Measurements from ENCODE around the gene CD8B2. TPM values are rescaled to one million over a fixed set of nuclear protein-coding genes. Genes with fewer than 3 reads are reported as not detected.
"Not testable (repeated sequence)": the region's sequence is repeated elsewhere in the genome, so short reads cannot be mapped to it uniquely, and the experiment has no call there.

CD8B2 gene
- polyA plus RNA-seq, 4 donors = 0.13 to 0.24 (median 0.21) TPM

- DNase-seq (ENCODE audit: low read depth in 4 of 4, low spot score in 2 of 4) = not testable (repeated sequence)
Measured at GRCh38 chr2:106511476-106511901, 24.3 kb downstream of the CD8B2 start.

GRCh38 chr2:106511934-106512333 lies 24.8 kb downstream of the CD8B2 start:
- DNase-seq (ENCODE audit: low read depth in 4 of 4, low spot score in 2 of 4) = not testable (repeated sequence)

GRCh38 chr2:106513391-106513790 lies 26.2 kb downstream of the CD8B2 start:
- not testable (repeated sequence) for DNase-seq (ENCODE audit: low read depth in 4 of 4, low spot score in 2 of 4)

- not testable (repeated sequence) for DNase-seq (ENCODE audit: low read depth in 4 of 4, low spot score in 2 of 4)
Measured at GRCh38 chr2:106514827-106515226, 27.7 kb downstream of the CD8B2 start.

- DNase-seq (ENCODE audit: low read depth in 4 of 4, low spot score in 2 of 4) = no peak
Measured at GRCh38 chr2:106516436-106516835, 29.3 kb downstream of the CD8B2 start.

- DNase-seq (ENCODE audit: low read depth in 4 of 4, low spot score in 2 of 4) = no peak
Measured at GRCh38 chr2:106516864-106517263, 29.7 kb downstream of the CD8B2 start.

- DNase-seq (ENCODE audit: low read depth in 4 of 4, low spot score in 2 of 4) = no peak
Measured at GRCh38 chr2:106517329-106517728, 30.2 kb downstream of the CD8B2 start.

GRCh38 chr2:106519767-106520166 lies 32.6 kb downstream of the CD8B2 start:
- no peak for DNase-seq (ENCODE audit: low read depth in 4 of 4, low spot score in 2 of 4)

GRCh38 chr2:106521016-106521415 lies 33.9 kb downstream of the CD8B2 start:
- no peak for DNase-seq (ENCODE audit: low read depth in 4 of 4, low spot score in 2 of 4)

- DNase-seq (ENCODE audit: low read depth in 4 of 4, low spot score in 2 of 4) = no peak
Measured at GRCh38 chr2:106523976-106524665, 37.0 kb downstream of the CD8B2 start.

- no peak for DNase-seq (ENCODE audit: low read depth in 4 of 4, low spot score in 2 of 4)
Measured at GRCh38 chr2:106530866-106531265, 43.7 kb downstream of the CD8B2 start.

GRCh38 chr2:106531676-106532214 lies 44.6 kb downstream of the CD8B2 start:
- no peak for DNase-seq (ENCODE audit: low read depth in 4 of 4, low spot score in 2 of 4)

- DNase-seq (ENCODE audit: low read depth in 4 of 4, low spot score in 2 of 4) = no peak
Measured at GRCh38 chr2:106532236-106532635, 45.1 kb downstream of the CD8B2 start.

GRCh38 chr2:106534471-106534870 lies 47.3 kb downstream of the CD8B2 start:
- no peak for DNase-seq (ENCODE audit: low read depth in 4 of 4, low spot score in 2 of 4)

- no peak for DNase-seq (ENCODE audit: low read depth in 4 of 4, low spot score in 2 of 4)
Measured at GRCh38 chr2:106536490-106536889, 49.3 kb downstream of the CD8B2 start.

GRCh38 chr2:106537047-106537446 lies 49.9 kb downstream of the CD8B2 start:
- no peak for DNase-seq (ENCODE audit: low read depth in 4 of 4, low spot score in 2 of 4)

- no peak for DNase-seq (ENCODE audit: low read depth in 4 of 4, low spot score in 2 of 4)
Measured at GRCh38 chr2:106537791-106538191, 50.6 kb downstream of the CD8B2 start.

- DNase-seq (ENCODE audit: low read depth in 4 of 4, low spot score in 2 of 4) = no peak
Measured at GRCh38 chr2:106540886-106541285, 53.7 kb downstream of the CD8B2 start.

GRCh38 chr2:106541333-106541732 lies 54.2 kb downstream of the CD8B2 start:
- no peak for DNase-seq (ENCODE audit: low read depth in 4 of 4, low spot score in 2 of 4)

- DNase-seq (ENCODE audit: low read depth in 4 of 4, low spot score in 2 of 4) = peak in 1 of 4 donors; percentile 69
Measured at GRCh38 chr2:106542746-106543359, 55.7 kb downstream of the CD8B2 start.

- no peak for DNase-seq (ENCODE audit: low read depth in 4 of 4, low spot score in 2 of 4)
Measured at GRCh38 chr2:106545007-106545406, 57.8 kb downstream of the CD8B2 start.

GRCh38 chr2:106546391-106546990 lies 59.3 kb downstream of the CD8B2 start:
- DNase-seq (ENCODE audit: low read depth in 4 of 4, low spot score in 2 of 4) = no peak

Data from left renal cortex interstitium (tissue), 4 donors.